HepG2 (cell line): Measurements from ENCODE around the gene IFIT1.

Source experiments
- ATF3 ChIP-seq: sonication (generic); formaldehyde crosslinking; IDR thresholded peaks from 2 replicates; pipeline ENCODE4 v1.4.0; 2020; ENCODE audit warnings: missing genetic modification reagents
- BCL3 ChIP-seq: sonication (generic); formaldehyde crosslinking; IDR thresholded peaks from 2 replicates; pipeline ENCODE4 v1.5.1; 2020; ENCODE audit warnings: mild to moderate bottlenecking, missing genetic modification reagents, moderate library complexity
- CTCF ChIP-seq: sonication (generic); formaldehyde crosslinking; IDR thresholded peaks from 2 replicates; pipeline ENCODE4 v1.5.0; 2020; ENCODE audit warnings: mild to moderate bottlenecking, missing genetic modification reagents, moderate library complexity
- NFATC3 ChIP-seq: sonication (generic); formaldehyde crosslinking; IDR thresholded peaks from 2 replicates; pipeline ENCODE4 v1.5.1; 2020; ENCODE audit warnings: mild to moderate bottlenecking, missing genetic modification reagents
- POLR2AphosphoS5 ChIP-seq: IDR thresholded peaks from 2 replicates; pipeline ENCODE4 v1.6.1; 2012; ENCODE audit warnings: low read depth, low read length
- SRF ChIP-seq: IDR thresholded peaks from 2 replicates; pipeline ENCODE4 v1.6.1; 2011; ENCODE audit warnings: mild to moderate bottlenecking, low read depth, low read length, moderate library complexity
- ZBTB4 ChIP-seq: sonication (generic); formaldehyde crosslinking; IDR thresholded peaks from 2 replicates; pipeline ENCODE4 v1.4.0; 2020; ENCODE audit warnings: missing genetic modification reagents, mild to moderate bottlenecking, borderline replicate concordance
- ZFP37 ChIP-seq: sonication (generic); formaldehyde crosslinking; IDR thresholded peaks from 2 replicates; pipeline ENCODE4 v1.4.0; 2020; ENCODE audit warnings: missing genetic modification reagents, borderline replicate concordance
- ZNF274 ChIP-seq: sonication (generic); formaldehyde crosslinking; IDR thresholded peaks from 2 replicates; pipeline ENCODE4 v1.5.1; 2020; ENCODE audit warnings: mild to moderate bottlenecking, missing genetic modification reagents
- ZNF350 ChIP-seq: sonication (generic); formaldehyde crosslinking; IDR thresholded peaks from 2 replicates; pipeline ENCODE4 v1.4.0; 2020; ENCODE audit warnings: mild to moderate bottlenecking, low read depth, missing genetic modification reagents, borderline replicate concordance
- ZNF749 ChIP-seq: sonication (generic); formaldehyde crosslinking; IDR thresholded peaks from 2 replicates; pipeline ENCODE4 v1.8.0; 2022; ENCODE audit warnings: mild to moderate bottlenecking, missing genetic modification reagents, moderate library complexity, borderline replicate concordance

GRCh38 chr10:89374713-89375141 is 17.7 kb upstream of the IFIT1 start:
- TF ChIP-seq NFATC3 (CRISPR knock-in tag), result no peak
- TF ChIP-seq ZNF749 (CRISPR knock-in tag), result no peak
- no peak for TF ChIP-seq ZFP37 (CRISPR knock-in tag)
- TF ChIP-seq SRF, result no peak
- no peak for TF ChIP-seq ZBTB4 (CRISPR knock-in tag)
- TF ChIP-seq ZNF274 (CRISPR knock-in tag), result no peak
- 0 out of 2 replicates have a peak, but pooled peaks have one; percentile 33 for TF ChIP-seq ZNF350 (CRISPR knock-in tag)
- no peak for TF ChIP-seq CTCF
- TF ChIP-seq POLR2AphosphoS5, result no peak
- TF ChIP-seq BCL3 (CRISPR knock-in tag), result no peak
- no peak for TF ChIP-seq ATF3 (CRISPR knock-in tag)
